ENCODE results near the gene WWOX.

DNA sequence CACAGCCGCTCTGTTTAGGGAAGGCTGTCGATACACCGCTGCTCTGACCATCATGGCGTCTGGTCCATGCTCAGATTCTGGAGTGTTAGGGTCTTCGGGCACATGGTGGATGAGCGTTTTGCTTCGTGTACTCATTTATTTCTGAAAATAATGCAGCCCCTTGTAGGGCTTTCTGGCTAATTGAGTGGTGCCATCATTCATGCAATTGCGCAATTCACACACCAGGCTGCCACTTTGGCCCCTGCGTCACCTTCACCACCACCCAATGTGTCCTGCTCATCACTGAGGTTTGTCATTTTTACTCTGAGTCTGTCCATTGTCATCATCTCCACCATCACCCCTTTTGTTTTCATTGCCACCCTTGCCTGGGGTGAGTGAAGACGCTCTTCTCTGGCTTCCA lies 557.4 kb downstream of the WWOX start:
- TF ChIP-seq CTCF (IDR thresholded peaks at IDR 0.05) (no peak), POLR2A (IDR thresholded peaks at IDR 0.05) (no peak)

Data from thyroid gland (tissue), 4 donors.